Body of pancreas (tissue), 4 donors: ENCODE measurements around the gene MAP2K5. TPM values are rescaled to one million over a fixed set of nuclear protein-coding genes. Genes with fewer than 3 reads are reported as not detected.

Experiments used
- ATAC-seq: fragments of 150-250 bp; one replicate; pipeline ENCODE4 v1.9.1; 2016
- DNase-seq, 4 donors: peaks; one replicate each; pipeline ENCODE4 v3.0.0-alpha.2; 2019
- H3K27ac ChIP-seq, 4 donors: fragments of 200-600 bp; sonication (generic); 1 replicate in 3 of 4; 2 replicates in 1 of 4; pipeline versions ENCODE4 v1.5.1 to v1.6.1; 2016 to 2019; ENCODE audit warnings: mild to moderate bottlenecking in 1 of 4, mixed read lengths in 1 of 4, moderate library complexity in 1 of 4
- H3K27me3 ChIP-seq, 2 donors: fragments of 200-600 bp; sonication (generic); one replicate each; pipeline ENCODE4 v1.6.0; 2016; ENCODE audit warnings: mild to moderate bottlenecking in 1 of 2
- H3K36me3 ChIP-seq, 2 donors: fragments of 200-600 bp; sonication (generic); replicated peaks in 1 of 2; 2 replicates each; pipeline ENCODE4 v1.5.1; 2016; ENCODE audit warnings: low read depth in 2 of 2; ENCODE audit not compliant: insufficient read depth in 1 of 2
- H3K4me1 ChIP-seq: fragments of 200-600 bp; sonication (generic); one replicate; pipeline ENCODE4 v1.6.0; 2016
- H3K4me3 ChIP-seq, 2 donors: fragments of 200-600 bp; sonication (generic); 1 replicate in 1 of 2; 2 replicates in 1 of 2; pipeline ENCODE4 v1.5.1; 2016 to 2019
- H3K9me3 ChIP-seq, 3 donors: fragments of 200-600 bp; sonication (generic); 1 replicate in 2 of 3; 2 replicates in 1 of 3; pipeline ENCODE4 v1.5.1; 2016
- CTCF ChIP-seq, 7 experiments: fragments of 450-650 bp in 4 of 7; fragments of 200-600 bp in 3 of 7; sonication (generic) in 3 of 7; IDR thresholded peaks; one replicate each; pipeline ENCODE4 v1.5.1; 2016 to 2019; ENCODE audit warnings: antibody characterized with exemption in 7 of 7
- POLR2A ChIP-seq, 3 donors: fragments of 450-650 bp; IDR thresholded peaks; one replicate each; pipeline ENCODE4 v1.6.1; 2016; ENCODE audit warnings: antibody characterized with exemption in 3 of 3, mild to moderate bottlenecking in 2 of 3
- WGBS, 2 donors: methylation state at CpG; one replicate each; pipeline ENCODE4 v1.1.5; 2017; 5-methylcytosine and 5-hydroxymethylcytosine counted together
- intact Hi-C: fragments of 100-400 bp; cut with DNase I; formaldehyde crosslinking; loops from one replicate; pipeline ENCODE4 v1.15.1; 2023
- total RNA-seq, 2 donors: library from RNA; depleted of rRNA; stranded (reverse); fragments of >200 nt; gene quantifications; one replicate each; pipeline ENCODE4 v1.1.0, GENCODE V29; 2016

Gene MAP2K5
- total RNA-seq, 2 donors from 2014 or later, result 2.6 to 10.9 TPM

GRCh38 chr15:67827562-67828277 is 285.2 kb downstream of the MAP2K5 start:
- H3K27me3 ChIP-seq, result peaks cover 0 to 77% of the 10 kb centered on the region in 2 donors
- DNase-seq, result peak in 1 of 4 donors; percentile 8
- peaks cover 68% of the 10 kb centered on the region for H3K4me1 ChIP-seq
- H3K36me3 ChIP-seq, result no peaks in the 10 kb centered on the region
- H3K4me3 ChIP-seq, result no peak overlapping the region
- 6% methylated on average over 87 of the region's 91 CpGs; no CpG with 5 or more reads in 1 of the 2 donors for WGBS, 2 donors
- no peak overlapping the region for H3K27ac ChIP-seq
- no peak for ATAC-seq
- H3K9me3 ChIP-seq, result no peaks in the 10 kb centered on the region
- intact Hi-C loops, result no loop called here
- no peak for TF ChIP-seq POLR2A (IDR thresholded peaks at IDR 0.05)
- TF ChIP-seq CTCF (IDR thresholded peaks at IDR 0.05), result no peak

- intact Hi-C loops, result no loop called here
- no peak for DNase-seq
- no peak for ATAC-seq
- no peaks in the 10 kb centered on the region for H3K9me3 ChIP-seq
- TF ChIP-seq POLR2A (IDR thresholded peaks at IDR 0.05) (no peak), CTCF (IDR thresholded peaks at IDR 0.05) (no peak)
- peaks cover 0 to 80% of the 10 kb centered on the region in 2 donors for H3K27me3 ChIP-seq
- H3K4me3 ChIP-seq, result no peak overlapping the region
- H3K36me3 ChIP-seq, result no peaks in the 10 kb centered on the region
- 12 to 23% methylated on average over 22 to 40 of the region's 40 CpGs for WGBS, 2 donors
- H3K27ac ChIP-seq, result no peak overlapping the region
- H3K4me1 ChIP-seq, result peaks cover 67% of the 10 kb centered on the region
Observed at GRCh38 chr15:67828278-67828968, 285.9 kb downstream of the MAP2K5 start.

- no peaks in the 10 kb centered on the region for H3K36me3 ChIP-seq
- peaks cover 67% of the 10 kb centered on the region for H3K4me1 ChIP-seq
- H3K27ac ChIP-seq, result no peak overlapping the region
- intact Hi-C loops, result no loop called here
- no peak for TF ChIP-seq CTCF (IDR thresholded peaks at IDR 0.05)
- no peak for TF ChIP-seq POLR2A (IDR thresholded peaks at IDR 0.05)
- H3K9me3 ChIP-seq, result no peaks in the 10 kb centered on the region
- no peak overlapping the region for H3K4me3 ChIP-seq
- no peak for ATAC-seq
- peaks cover 0 to 79% of the 10 kb centered on the region in 2 donors for H3K27me3 ChIP-seq
- DNase-seq, result no peak
- 10 to 18% methylated on average over 41 to 54 of the region's 54 CpGs for WGBS, 2 donors
Observed at GRCh38 chr15:67828969-67829646, 286.6 kb downstream of the MAP2K5 start.

- 22 to 73% methylated on average over 29 to 68 of the region's 68 CpGs for WGBS, 2 donors
- DNase-seq, result no peak
- no peak for TF ChIP-seq CTCF (IDR thresholded peaks at IDR 0.05)
- TF ChIP-seq POLR2A (IDR thresholded peaks at IDR 0.05), result no peak
- H3K4me3 ChIP-seq, result no peak overlapping the region
- H3K36me3 ChIP-seq, result no peaks in the 10 kb centered on the region
- H3K27me3 ChIP-seq, result peaks cover 0 to 75% of the 10 kb centered on the region in 2 donors
- H3K9me3 ChIP-seq, result no peaks in the 10 kb centered on the region
- intact Hi-C loops, result loop anchor here (5.0 to 10.0 kb wide), 2 partner anchors 368 to 875 kb away; no protein-coding TSS in a partner anchor
- H3K4me1 ChIP-seq, result peaks cover 65% of the 10 kb centered on the region
- H3K27ac ChIP-seq, result no peak overlapping the region
- ATAC-seq, result no peak
Observed at GRCh38 chr15:67829647-67830504, 287.4 kb downstream of the MAP2K5 start.
